Nephron (organoid): ENCODE data around the gene SFXN1.

Experiments used
- H3K27ac Mint-ChIP-seq, 3 experiments: 2 replicates each; pipeline ENCODE4 v1.8.0; 2020; ENCODE audit warnings: mixed read lengths in 3 of 3, mild to moderate bottlenecking in 2 of 3, moderate library complexity in 1 of 3
- H3K27me3 Mint-ChIP-seq: 2 replicates; pipeline ENCODE4 v1.8.0; 2021; ENCODE audit warnings: low read depth, mild to moderate bottlenecking, moderate library complexity, mixed read lengths
- H3K36me3 Mint-ChIP-seq: 2 replicates; pipeline ENCODE4 v1.8.0; 2020; ENCODE audit warnings: low read depth, mixed read lengths
- H3K4me1 Mint-ChIP-seq: 2 replicates; pipeline ENCODE4 v1.8.0; 2020; ENCODE audit warnings: mixed read lengths
- H3K4me3 Mint-ChIP-seq, 3 experiments: 2 replicates each; pipeline ENCODE4 v1.8.0; 2020; ENCODE audit warnings: mild to moderate bottlenecking in 3 of 3, mixed read lengths in 3 of 3, moderate library complexity in 2 of 3
- H3K9me3 Mint-ChIP-seq: 2 replicates; pipeline ENCODE4 v1.8.0; 2020; ENCODE audit warnings: mixed read lengths
- CTCF ChIP-seq, 3 experiments: fragments of 200-600 bp; sonication (generic); IDR thresholded peaks; one replicate each; pipeline ENCODE4 v1.5.0; 2021; ENCODE audit warnings: antibody characterized with exemption in 3 of 3; ENCODE audit not compliant: unreplicated experiment in 3 of 3

The SFXN1 gene

GRCh38 chr5:175468892-175469291 lies 9.5 kb upstream of the SFXN1 start:
- H3K27ac Mint-ChIP-seq = no peak overlapping the region
- H3K4me3 Mint-ChIP-seq = no peak overlapping the region
- peaks cover 9% of the 10 kb centered on the region for H3K27me3 Mint-ChIP-seq
- no peaks in the 10 kb centered on the region for H3K9me3 Mint-ChIP-seq
- peaks cover 31% of the 10 kb centered on the region for H3K4me1 Mint-ChIP-seq
- no peak for TF ChIP-seq CTCF (IDR thresholded peaks at IDR 0.05; ENCODE audit: unreplicated experiment in 3 of 3)
- no peaks in the 10 kb centered on the region for H3K36me3 Mint-ChIP-seq

- Mint-ChIP-seq H3K36me3 (no peaks in the 10 kb centered on the region), H3K4me1 (peaks cover 26% of the 10 kb centered on the region), H3K9me3 (no peaks in the 10 kb centered on the region), H3K27me3 (peaks cover 11% of the 10 kb centered on the region), H3K4me3 (no peak overlapping the region), H3K27ac (no peak overlapping the region)
- no peak for TF ChIP-seq CTCF (IDR thresholded peaks at IDR 0.05; ENCODE audit: unreplicated experiment in 3 of 3)
Measured at GRCh38 chr5:175469916-175470315, 8.4 kb upstream of the SFXN1 start.

GRCh38 chr5:175470781-175471180 lies 7.6 kb upstream of the SFXN1 start:
- Mint-ChIP-seq H3K27ac (no peak overlapping the region), H3K4me1 (peaks cover 26% of the 10 kb centered on the region)
- TF ChIP-seq CTCF (IDR thresholded peaks at IDR 0.05; ENCODE audit: unreplicated experiment in 3 of 3) = no peak

GRCh38 chr5:175471196-175471595 lies 7.2 kb upstream of the SFXN1 start:
- H3K27ac Mint-ChIP-seq = no peak overlapping the region
- H3K9me3 Mint-ChIP-seq = no peaks in the 10 kb centered on the region
- H3K27me3 Mint-ChIP-seq = peaks cover 11% of the 10 kb centered on the region
- H3K36me3 Mint-ChIP-seq = no peaks in the 10 kb centered on the region
- peaks cover 25% of the 10 kb centered on the region for H3K4me1 Mint-ChIP-seq
- no peak overlapping the region for H3K4me3 Mint-ChIP-seq
- no peak for TF ChIP-seq CTCF (IDR thresholded peaks at IDR 0.05; ENCODE audit: unreplicated experiment in 3 of 3)

More at GRCh38 chr5:175470781-175471180, 7.6 kb upstream of the SFXN1 start:
- H3K36me3 Mint-ChIP-seq = no peaks in the 10 kb centered on the region
- H3K27me3 Mint-ChIP-seq = peaks cover 11% of the 10 kb centered on the region
- H3K9me3 Mint-ChIP-seq = no peaks in the 10 kb centered on the region
- H3K4me3 Mint-ChIP-seq = no peak overlapping the region

GRCh38 chr5:175471628-175472027 lies 6.7 kb upstream of the SFXN1 start:
- Mint-ChIP-seq H3K4me3 (no peak overlapping the region), H3K36me3 (no peaks in the 10 kb centered on the region), H3K9me3 (no peaks in the 10 kb centered on the region), H3K27ac (no peak overlapping the region), H3K27me3 (peaks cover 11% of the 10 kb centered on the region), H3K4me1 (peaks cover 21% of the 10 kb centered on the region)
- no peak for TF ChIP-seq CTCF (IDR thresholded peaks at IDR 0.05; ENCODE audit: unreplicated experiment in 3 of 3)

GRCh38 chr5:175472378-175472777 lies 6.0 kb upstream of the SFXN1 start:
- Mint-ChIP-seq H3K9me3 (no peaks in the 10 kb centered on the region), H3K27me3 (peaks cover 17% of the 10 kb centered on the region), H3K36me3 (no peaks in the 10 kb centered on the region), H3K27ac (no peak overlapping the region), H3K4me1 (peaks cover 14% of the 10 kb centered on the region), H3K4me3 (no peak overlapping the region)
- TF ChIP-seq CTCF (IDR thresholded peaks at IDR 0.05; ENCODE audit: unreplicated experiment in 3 of 3) = no peak
